ENCODE results near the gene CORO2A. TPM values are rescaled to one million over a fixed set of nuclear protein-coding genes. Genes with fewer than 3 reads are reported as not detected.

CORO2A gene
- total and polyA plus RNA-seq, 2 donors, result 5.1 to 7.5 TPM

DNA sequence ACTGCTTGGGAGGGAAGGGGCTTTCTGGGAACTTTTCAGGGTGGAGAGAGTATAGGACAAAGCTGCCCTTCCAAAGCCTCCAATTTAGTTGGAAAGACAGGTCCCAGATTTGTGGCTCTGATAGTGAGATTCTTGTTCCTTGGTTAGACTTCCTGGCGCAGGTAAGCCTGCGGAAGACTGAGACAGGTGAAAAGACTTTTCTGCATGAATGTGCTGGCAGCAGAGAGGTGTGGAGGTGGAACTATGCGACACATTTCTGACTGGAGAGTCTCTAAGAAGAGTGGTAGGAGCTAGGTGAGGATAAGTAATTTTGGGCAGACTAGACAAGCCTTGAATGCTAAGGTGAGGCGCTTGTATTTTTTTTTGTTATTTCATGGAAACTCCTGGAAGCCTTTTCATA, 106.0 kb downstream of the CORO2A start:
- Histone ChIP-seq H3K9me3 (ENCODE audit: control insufficient read depth in 2 of 2, insufficient read depth in 1 of 2, low read length in 1 of 2) (no peaks in the 10 kb centered on the region), H3K27ac (ENCODE audit: low read depth in 1 of 2, low read length in 1 of 2) (peak overlapping the region in 1 of 2 donors; percentile 17), H3K36me3 (ENCODE audit: control insufficient read depth in 2 of 2, insufficient read depth in 2 of 2, low read length in 1 of 2) (peaks cover 42 to 54% of the 10 kb centered on the region in 2 donors), H3K27me3 (ENCODE audit: control insufficient read depth in 2 of 2, insufficient read depth in 1 of 2, low read length in 1 of 2) (no peaks in the 10 kb centered on the region), H3K4me3 (ENCODE audit: low read length in 2 of 2) (no peak overlapping the region), H3K4me1 (ENCODE audit: control insufficient read depth in 2 of 2, insufficient read depth in 2 of 2, low read length in 2 of 2) (peaks cover 0 to 24% of the 10 kb centered on the region in 2 donors)
- DNase-seq (ENCODE audit: low read depth in 6 of 9, low spot score in 9 of 9), result no peak
- 98% methylated on average over 4 of the region's 4 CpGs for WGBS

DNA sequence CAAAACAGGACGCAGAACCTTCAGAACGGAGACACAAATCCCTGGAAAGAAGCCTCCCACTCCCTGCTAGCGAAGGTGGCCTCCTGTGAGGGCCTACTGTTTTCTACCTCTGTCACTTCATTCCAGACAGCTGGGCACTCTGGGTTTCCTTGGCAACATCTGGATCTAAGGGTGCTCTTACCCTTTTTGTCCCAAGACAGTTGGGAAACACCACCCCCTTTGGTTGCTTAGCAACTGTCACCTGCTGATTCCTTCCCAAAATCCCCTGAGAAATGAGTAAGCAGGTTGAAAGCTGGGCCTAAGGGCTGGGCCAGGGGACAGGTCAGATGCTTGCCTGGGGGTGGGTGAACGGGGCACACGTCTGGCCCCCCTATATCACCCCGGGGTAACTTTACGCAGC, 106.5 kb downstream of the CORO2A start:
- DNase-seq (ENCODE audit: low read depth in 6 of 9, low spot score in 9 of 9), result no peak
- Histone ChIP-seq H3K27ac (ENCODE audit: low read depth in 1 of 2, low read length in 1 of 2) (peak overlapping the region in 1 of 2 donors; percentile 17), H3K4me1 (ENCODE audit: control insufficient read depth in 2 of 2, insufficient read depth in 2 of 2, low read length in 2 of 2) (peaks cover 0 to 24% of the 10 kb centered on the region in 2 donors), H3K36me3 (ENCODE audit: control insufficient read depth in 2 of 2, insufficient read depth in 2 of 2, low read length in 1 of 2) (peaks cover 45 to 60% of the 10 kb centered on the region in 2 donors), H3K9me3 (ENCODE audit: control insufficient read depth in 2 of 2, insufficient read depth in 1 of 2, low read length in 1 of 2) (no peaks in the 10 kb centered on the region), H3K27me3 (ENCODE audit: control insufficient read depth in 2 of 2, insufficient read depth in 1 of 2, low read length in 1 of 2) (no peaks in the 10 kb centered on the region), H3K4me3 (ENCODE audit: low read length in 2 of 2) (no peak overlapping the region)
- WGBS, result 95% methylated on average over 7 of the region's 7 CpGs

- peaks cover 0 to 24% of the 10 kb centered on the region in 2 donors for H3K4me1 ChIP-seq (ENCODE audit: control insufficient read depth in 2 of 2, insufficient read depth in 2 of 2, low read length in 2 of 2)
Observed at GRCh38 chr9:98085058-98085457, 107.4 kb downstream of the CORO2A start.

DNA sequence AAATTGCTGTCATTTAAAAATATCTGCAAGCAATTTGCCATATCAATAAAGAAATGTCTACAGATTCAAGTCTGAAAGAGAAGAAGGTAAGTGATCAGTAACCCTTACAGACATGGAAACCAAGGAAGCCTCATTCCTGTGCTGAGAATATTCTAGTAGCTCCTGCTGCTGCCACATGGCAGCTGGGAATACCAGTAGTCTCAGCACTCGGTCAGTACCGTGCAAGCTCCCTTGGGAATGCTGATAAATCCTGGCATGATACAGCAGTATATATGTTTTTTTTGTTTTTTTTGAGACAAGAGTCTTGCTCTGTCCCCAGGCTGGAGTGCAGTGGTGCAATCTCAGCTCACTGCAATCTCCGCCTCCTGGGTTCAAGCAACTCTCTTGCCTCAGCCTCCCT, 108.0 kb downstream of the CORO2A start:
- WGBS, result over 99% methylated on average over 3 of the region's 3 CpGs
- H3K27me3 ChIP-seq (ENCODE audit: control insufficient read depth in 2 of 2, insufficient read depth in 1 of 2, low read length in 1 of 2), result no peaks in the 10 kb centered on the region
- no peaks in the 10 kb centered on the region for H3K9me3 ChIP-seq (ENCODE audit: control insufficient read depth in 2 of 2, insufficient read depth in 1 of 2, low read length in 1 of 2)
- H3K4me3 ChIP-seq (ENCODE audit: low read length in 2 of 2), result no peak overlapping the region
- H3K27ac ChIP-seq (ENCODE audit: low read depth in 1 of 2, low read length in 1 of 2), result no peak overlapping the region
- H3K36me3 ChIP-seq (ENCODE audit: control insufficient read depth in 2 of 2, insufficient read depth in 2 of 2, low read length in 1 of 2), result peaks cover 53 to 66% of the 10 kb centered on the region in 2 donors
- H3K4me1 ChIP-seq (ENCODE audit: control insufficient read depth in 2 of 2, insufficient read depth in 2 of 2, low read length in 2 of 2), result peaks cover 0 to 22% of the 10 kb centered on the region in 2 donors
- DNase-seq (ENCODE audit: low read depth in 6 of 9, low spot score in 9 of 9), result no peak

More at GRCh38 chr9:98085058-98085457, 107.4 kb downstream of the CORO2A start:
- Histone ChIP-seq H3K36me3 (ENCODE audit: control insufficient read depth in 2 of 2, insufficient read depth in 2 of 2, low read length in 1 of 2) (peaks cover 53 to 67% of the 10 kb centered on the region in 2 donors), H3K9me3 (ENCODE audit: control insufficient read depth in 2 of 2, insufficient read depth in 1 of 2, low read length in 1 of 2) (no peaks in the 10 kb centered on the region), H3K27ac (ENCODE audit: low read depth in 1 of 2, low read length in 1 of 2) (no peak overlapping the region), H3K4me3 (ENCODE audit: low read length in 2 of 2) (no peak overlapping the region), H3K27me3 (ENCODE audit: control insufficient read depth in 2 of 2, insufficient read depth in 1 of 2, low read length in 1 of 2) (no peaks in the 10 kb centered on the region)
- WGBS, result over 99% methylated on average over 4 of the region's 4 CpGs
- DNase-seq (ENCODE audit: low read depth in 6 of 9, low spot score in 9 of 9), result no peak

DNA sequence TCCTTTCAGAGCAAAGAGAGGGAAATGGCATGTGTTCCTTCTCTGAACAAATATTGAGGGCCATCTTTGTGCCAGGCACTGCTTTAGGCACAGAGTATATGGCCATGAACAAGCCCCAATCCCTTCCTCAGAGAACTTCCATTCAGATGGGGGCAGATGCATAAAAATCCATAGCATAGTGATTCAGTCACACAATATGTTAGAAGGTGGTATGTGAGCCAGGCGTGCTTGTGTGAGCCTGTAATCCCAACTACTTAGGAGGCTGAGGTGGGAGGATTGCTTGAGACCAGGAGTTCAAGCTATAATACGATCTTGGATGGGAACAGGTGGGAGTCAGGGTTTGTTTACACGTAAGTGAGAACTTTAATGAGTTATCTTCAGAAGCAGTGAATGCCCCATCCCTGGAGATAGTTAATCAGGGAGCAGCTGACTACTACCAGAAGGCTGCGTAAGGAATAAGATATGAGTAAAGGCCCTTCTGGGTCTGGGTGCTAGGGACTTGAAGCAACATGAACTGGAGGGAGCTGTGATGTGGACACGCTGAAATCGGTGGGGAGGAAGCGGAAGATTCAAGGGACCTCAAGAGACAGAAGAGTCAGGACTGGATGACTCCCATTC, 108.8 kb downstream of the CORO2A start:
- Histone ChIP-seq H3K4me3 (ENCODE audit: low read length in 2 of 2) (no peak overlapping the region), H3K4me1 (ENCODE audit: control insufficient read depth in 2 of 2, insufficient read depth in 2 of 2, low read length in 2 of 2) (peaks cover 0 to 20% of the 10 kb centered on the region in 2 donors), H3K27me3 (ENCODE audit: control insufficient read depth in 2 of 2, insufficient read depth in 1 of 2, low read length in 1 of 2) (no peaks in the 10 kb centered on the region), H3K9me3 (ENCODE audit: control insufficient read depth in 2 of 2, insufficient read depth in 1 of 2, low read length in 1 of 2) (no peaks in the 10 kb centered on the region), H3K27ac (ENCODE audit: low read depth in 1 of 2, low read length in 1 of 2) (peak overlapping the region in 1 of 2 donors; percentile 3), H3K36me3 (ENCODE audit: control insufficient read depth in 2 of 2, insufficient read depth in 2 of 2, low read length in 1 of 2) (peaks cover 53 to 66% of the 10 kb centered on the region in 2 donors)
- WGBS, result 97% methylated on average over 7 of the region's 7 CpGs
- DNase-seq (ENCODE audit: low read depth in 6 of 9, low spot score in 9 of 9), result no peak

- no peak for DNase-seq (ENCODE audit: low read depth in 6 of 9, low spot score in 9 of 9)
- Histone ChIP-seq H3K9me3 (ENCODE audit: control insufficient read depth in 2 of 2, insufficient read depth in 1 of 2, low read length in 1 of 2) (no peaks in the 10 kb centered on the region), H3K27me3 (ENCODE audit: control insufficient read depth in 2 of 2, insufficient read depth in 1 of 2, low read length in 1 of 2) (no peaks in the 10 kb centered on the region), H3K4me3 (ENCODE audit: low read length in 2 of 2) (no peak overlapping the region), H3K27ac (ENCODE audit: low read depth in 1 of 2, low read length in 1 of 2) (peak overlapping the region; percentile 3 to 38), H3K4me1 (ENCODE audit: control insufficient read depth in 2 of 2, insufficient read depth in 2 of 2, low read length in 2 of 2) (peaks cover 0 to 18% of the 10 kb centered on the region in 2 donors), H3K36me3 (ENCODE audit: control insufficient read depth in 2 of 2, insufficient read depth in 2 of 2, low read length in 1 of 2) (peaks cover 54 to 66% of the 10 kb centered on the region in 2 donors)
- WGBS, result 98% methylated on average over 2 of the region's 2 CpGs
Observed at GRCh38 chr9:98083061-98083501, 109.4 kb downstream of the CORO2A start.

- H3K36me3 ChIP-seq (ENCODE audit: control insufficient read depth in 2 of 2, insufficient read depth in 2 of 2, low read length in 1 of 2), result peaks cover 47 to 64% of the 10 kb centered on the region in 2 donors
- H3K4me1 ChIP-seq (ENCODE audit: control insufficient read depth in 2 of 2, insufficient read depth in 2 of 2, low read length in 2 of 2), result peaks cover 0 to 9% of the 10 kb centered on the region in 2 donors
- no peaks in the 10 kb centered on the region for H3K27me3 ChIP-seq (ENCODE audit: control insufficient read depth in 2 of 2, insufficient read depth in 1 of 2, low read length in 1 of 2)
- no peak for DNase-seq (ENCODE audit: low read depth in 6 of 9, low spot score in 9 of 9)
- H3K4me3 ChIP-seq (ENCODE audit: low read length in 2 of 2), result no peak overlapping the region
- H3K9me3 ChIP-seq (ENCODE audit: control insufficient read depth in 2 of 2, insufficient read depth in 1 of 2, low read length in 1 of 2), result no peaks in the 10 kb centered on the region
- WGBS, result 93% methylated on average over 6 of the region's 6 CpGs
- H3K27ac ChIP-seq (ENCODE audit: low read depth in 1 of 2, low read length in 1 of 2), result no peak overlapping the region
Observed at GRCh38 chr9:98081477-98082219, 110.8 kb downstream of the CORO2A start.

DNA sequence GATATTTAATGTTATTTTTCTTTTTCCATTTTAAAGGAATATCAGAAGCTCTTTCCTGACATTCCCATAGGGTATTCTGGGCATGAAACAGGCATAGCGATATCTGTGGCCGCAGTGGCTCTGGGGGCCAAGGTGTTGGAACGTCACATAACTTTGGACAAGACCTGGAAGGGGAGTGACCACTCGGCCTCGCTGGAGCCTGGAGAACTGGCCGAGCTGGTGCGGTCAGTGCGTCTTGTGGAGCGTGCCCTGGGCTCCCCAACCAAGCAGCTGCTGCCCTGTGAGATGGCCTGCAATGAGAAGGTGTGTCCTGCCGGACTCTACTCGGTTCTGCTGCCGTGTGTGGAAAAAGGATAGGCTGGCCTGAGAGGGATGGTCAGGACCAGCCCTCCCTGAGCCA, 111.7 kb downstream of the CORO2A start:
- H3K9me3 ChIP-seq (ENCODE audit: control insufficient read depth in 2 of 2, insufficient read depth in 1 of 2, low read length in 1 of 2), result no peaks in the 10 kb centered on the region
- DNase-seq (ENCODE audit: low read depth in 6 of 9, low spot score in 9 of 9), result no peak
- no peak overlapping the region for H3K4me3 ChIP-seq (ENCODE audit: low read length in 2 of 2)
- no peak overlapping the region for H3K27ac ChIP-seq (ENCODE audit: low read depth in 1 of 2, low read length in 1 of 2)
- H3K36me3 ChIP-seq (ENCODE audit: control insufficient read depth in 2 of 2, insufficient read depth in 2 of 2, low read length in 1 of 2), result peaks cover 42 to 56% of the 10 kb centered on the region in 2 donors
- no peaks in the 10 kb centered on the region for H3K27me3 ChIP-seq (ENCODE audit: control insufficient read depth in 2 of 2, insufficient read depth in 1 of 2, low read length in 1 of 2)
- 98% methylated on average over 12 of the region's 12 CpGs for WGBS
- peaks cover 3 to 8% of the 10 kb centered on the region in 2 donors for H3K4me1 ChIP-seq (ENCODE audit: control insufficient read depth in 2 of 2, insufficient read depth in 2 of 2, low read length in 2 of 2)

- DNase-seq (ENCODE audit: low read depth in 6 of 9, low spot score in 9 of 9), result no peak
- H3K4me3 ChIP-seq (ENCODE audit: low read length in 2 of 2), result no peak overlapping the region
- WGBS, result 97% methylated on average over 1 of the region's 1 CpG
- peaks cover 41 to 53% of the 10 kb centered on the region in 2 donors for H3K36me3 ChIP-seq (ENCODE audit: control insufficient read depth in 2 of 2, insufficient read depth in 2 of 2, low read length in 1 of 2)
- no peak overlapping the region for H3K27ac ChIP-seq (ENCODE audit: low read depth in 1 of 2, low read length in 1 of 2)
- H3K27me3 ChIP-seq (ENCODE audit: control insufficient read depth in 2 of 2, insufficient read depth in 1 of 2, low read length in 1 of 2), result no peaks in the 10 kb centered on the region
- no peaks in the 10 kb centered on the region for H3K9me3 ChIP-seq (ENCODE audit: control insufficient read depth in 2 of 2, insufficient read depth in 1 of 2, low read length in 1 of 2)
- H3K4me1 ChIP-seq (ENCODE audit: control insufficient read depth in 2 of 2, insufficient read depth in 2 of 2, low read length in 2 of 2), result peaks cover 3 to 10% of the 10 kb centered on the region in 2 donors
Observed at GRCh38 chr9:98080326-98080725, 112.1 kb downstream of the CORO2A start.
